Thymus (tissue), 11 donors: ENCODE data around the gene ATP10A. TPM values are rescaled to one million over a fixed set of nuclear protein-coding genes. Genes with fewer than 3 reads are reported as not detected.

Source experiments
- DNase-seq, 9 donors: peaks; one replicate each; pipeline ENCODE4 v3.0.0-alpha.2; 2013; ENCODE audit warnings: low spot score in 9 of 9, low read depth in 6 of 9, missing footprints in 1 of 9
- H3K27ac ChIP-seq, 2 donors: one replicate each; pipeline ENCODE4 v1.5.1; 2013; ENCODE audit warnings: control low read depth in 1 of 2, low read depth in 1 of 2, low read length in 1 of 2, mild to moderate bottlenecking in 1 of 2, moderate library complexity in 1 of 2
- H3K27me3 ChIP-seq, 2 donors: one replicate each; pipeline ENCODE4 v1.5.1; 2013; ENCODE audit warnings: low read length in 1 of 2; ENCODE audit not compliant: control insufficient read depth in 2 of 2, insufficient read depth in 1 of 2
- H3K36me3 ChIP-seq, 2 donors: one replicate each; pipeline ENCODE4 v1.5.1; 2013; ENCODE audit warnings: low read length in 1 of 2, mild to moderate bottlenecking in 1 of 2, moderate library complexity in 1 of 2; ENCODE audit not compliant: control insufficient read depth in 2 of 2, insufficient read depth in 2 of 2
- H3K4me1 ChIP-seq, 2 donors: one replicate each; pipeline ENCODE4 v1.5.1; 2013; ENCODE audit warnings: low read length in 2 of 2; ENCODE audit not compliant: control insufficient read depth in 2 of 2, insufficient read depth in 2 of 2
- H3K4me3 ChIP-seq, 2 donors: one replicate each; pipeline ENCODE4 v1.5.1; 2013; ENCODE audit warnings: low read length in 2 of 2, control low read depth in 1 of 2, mild to moderate bottlenecking in 1 of 2
- H3K9me3 ChIP-seq, 2 donors: one replicate each; pipeline ENCODE4 v1.5.1; 2013; ENCODE audit warnings: low read length in 1 of 2, mild to moderate bottlenecking in 1 of 2; ENCODE audit not compliant: control insufficient read depth in 2 of 2, insufficient read depth in 1 of 2
- WGBS: extraction: QIAGEN DNeasy Blood & Tissue Kit; methylation state at CpG from one replicate; pipeline ENCODE4 v1.1.7; 2013; 5-methylcytosine and 5-hydroxymethylcytosine counted together
- polyA plus RNA-seq: library from polyadenylated mRNA; stranded (reverse); fragments of 200-250 nt; gene quantifications from one replicate; pipeline ENCODE4 v1.2.3, GENCODE V29; 2013
- total RNA-seq: library from RNA; stranded (reverse); fragments of 120-200 nt; gene quantifications from one replicate; pipeline ENCODE4 v1.2.4, GENCODE V29; 2013
- donor health status: healthy.

ATP10A gene
- total and polyA plus RNA-seq, 2 donors, result 2.4 to 2.6 TPM

DNA sequence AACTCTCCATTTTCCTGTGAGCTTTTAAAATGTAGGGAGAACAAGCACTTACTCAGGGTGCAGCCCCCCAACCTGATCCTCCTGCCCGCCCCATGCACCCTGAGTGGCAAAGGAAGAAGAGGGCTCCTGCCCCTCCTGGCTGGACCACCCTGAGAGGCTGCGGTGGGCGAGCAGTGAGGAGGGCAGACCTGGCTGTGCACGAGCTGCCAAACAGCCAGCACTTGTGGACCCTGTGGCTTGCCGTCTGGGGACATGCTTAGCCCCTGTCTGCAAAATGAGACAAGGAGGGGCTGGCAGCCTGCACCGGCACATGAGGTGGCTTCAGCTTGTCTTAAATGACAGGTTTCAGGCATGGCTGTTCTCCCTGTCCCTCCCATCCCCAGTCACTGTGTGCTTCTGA is 18.6 kb downstream of the ATP10A start:
- 94% methylated on average over 6 of the region's 6 CpGs for WGBS
- Histone ChIP-seq H3K27me3 (no peaks in the 10 kb centered on the region), H3K9me3 (no peaks in the 10 kb centered on the region), H3K4me1 (peaks cover 0 to 20% of the 10 kb centered on the region in 2 donors), H3K27ac (no peak overlapping the region), H3K4me3 (no peak overlapping the region), H3K36me3 (no peaks in the 10 kb centered on the region)
- no peak for DNase-seq

DNA sequence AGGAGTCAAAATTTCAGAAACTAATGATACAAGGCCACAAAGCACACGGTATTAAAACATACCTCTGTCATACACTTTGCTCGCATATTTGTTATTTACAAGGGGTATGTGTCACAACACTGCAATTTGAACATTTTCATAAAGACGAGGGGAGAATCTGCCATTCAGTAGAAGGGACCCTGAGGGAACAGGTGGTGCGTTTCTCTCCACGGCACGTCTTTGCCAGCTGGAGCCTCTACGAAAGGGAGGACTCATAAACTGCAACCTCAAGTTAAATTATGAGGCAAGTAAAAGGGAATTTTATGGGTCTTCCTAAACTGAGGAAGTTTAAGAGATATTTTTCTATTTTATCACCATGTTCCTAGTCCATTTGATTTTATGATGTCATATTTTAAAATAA is 19.1 kb downstream of the ATP10A start:
- Histone ChIP-seq H3K36me3 (no peaks in the 10 kb centered on the region), H3K4me3 (no peak overlapping the region), H3K4me1 (peaks cover 0 to 20% of the 10 kb centered on the region in 2 donors), H3K9me3 (no peaks in the 10 kb centered on the region), H3K27me3 (no peaks in the 10 kb centered on the region), H3K27ac (no peak overlapping the region)
- 96% methylated on average over 7 of the region's 7 CpGs for WGBS
- DNase-seq, result no peak

DNA sequence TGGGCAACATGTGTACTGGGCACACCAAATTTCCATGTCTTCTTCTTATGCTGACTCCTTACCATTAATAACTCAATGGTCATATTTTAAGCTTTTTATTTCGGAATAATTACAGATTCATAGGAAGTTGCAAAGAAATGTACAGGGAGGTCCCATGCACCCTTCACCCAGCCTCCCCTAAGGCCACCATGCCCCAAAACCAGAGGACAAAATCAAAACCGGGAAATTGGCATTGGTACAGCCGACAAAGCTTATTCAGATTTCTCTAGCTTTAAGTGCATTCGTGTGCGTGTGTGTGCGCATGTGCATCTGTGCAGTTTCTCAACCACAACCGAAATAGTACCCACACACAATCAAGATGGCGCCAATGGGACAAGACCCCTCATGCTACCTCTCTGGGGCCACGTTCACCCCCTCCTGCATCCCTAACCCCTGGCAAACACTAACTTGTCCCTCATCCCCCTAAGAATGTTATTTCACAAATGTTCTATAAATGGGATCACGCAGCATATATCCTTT is 23.4 kb downstream of the ATP10A start:
- 93% methylated on average over 10 of the region's 10 CpGs for WGBS
- H3K36me3 ChIP-seq, result no peaks in the 10 kb centered on the region
- H3K9me3 ChIP-seq, result no peaks in the 10 kb centered on the region
- DNase-seq, result no peak
- peaks cover 0 to 4% of the 10 kb centered on the region in 2 donors for H3K4me1 ChIP-seq
- H3K4me3 ChIP-seq, result no peak overlapping the region
- no peaks in the 10 kb centered on the region for H3K27me3 ChIP-seq
- H3K27ac ChIP-seq, result no peak overlapping the region

DNA sequence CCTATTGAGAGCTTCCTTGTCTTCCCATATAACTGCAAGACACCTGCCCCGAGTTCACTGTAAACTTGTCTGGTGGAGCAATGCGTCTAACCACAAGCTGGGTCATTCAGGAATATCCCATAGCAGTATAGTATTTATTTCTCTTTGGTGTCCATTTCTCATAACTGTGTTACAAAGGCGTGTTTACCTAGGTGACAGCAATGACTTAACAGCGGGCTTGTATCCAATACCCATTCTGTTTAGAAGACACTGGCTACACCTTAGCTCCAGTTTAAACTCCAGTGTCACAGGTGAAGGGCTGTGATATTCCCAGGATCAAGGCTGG is 24.3 kb downstream of the ATP10A start:
- Histone ChIP-seq H3K36me3 (no peaks in the 10 kb centered on the region), H3K9me3 (no peaks in the 10 kb centered on the region), H3K4me3 (no peak overlapping the region), H3K27ac (no peak overlapping the region), H3K4me1 (peaks cover 0 to 4% of the 10 kb centered on the region in 2 donors), H3K27me3 (no peaks in the 10 kb centered on the region)
- WGBS, result 53% methylated on average over 4 of the region's 4 CpGs
- no peak for DNase-seq

DNA sequence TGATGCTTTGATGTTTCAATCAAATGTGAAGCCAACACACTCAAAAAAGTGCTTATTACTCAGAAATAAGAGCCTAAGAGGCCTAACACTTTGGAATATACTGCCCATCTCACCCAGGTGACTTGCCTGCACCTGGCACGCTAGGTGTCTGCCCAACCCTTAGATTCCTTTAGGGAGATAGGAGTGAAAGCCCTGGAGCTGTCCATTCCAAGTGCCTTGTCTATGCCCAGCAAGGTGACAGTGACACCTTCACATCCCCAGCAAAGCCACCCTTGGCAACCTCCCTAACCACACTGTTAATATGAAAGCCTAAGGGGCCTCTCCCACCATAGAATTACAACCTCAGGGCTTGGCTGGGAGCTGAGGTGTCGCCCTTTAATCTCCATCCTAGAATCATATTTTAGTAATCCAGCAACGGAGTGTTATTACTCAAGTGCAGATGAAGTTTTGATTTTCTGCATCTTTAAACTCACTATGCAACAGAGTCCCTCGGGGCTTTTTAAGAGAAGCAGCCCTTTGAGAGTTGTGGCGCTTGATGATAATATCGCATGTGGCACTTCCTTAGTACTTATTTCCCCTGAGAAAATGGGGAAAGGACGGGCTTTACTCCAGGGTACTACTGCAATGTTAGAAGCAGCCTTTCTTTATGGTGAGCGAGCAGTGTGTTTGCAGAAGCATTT is 24.8 kb downstream of the ATP10A start:
- no peaks in the 10 kb centered on the region for H3K36me3 ChIP-seq
- H3K9me3 ChIP-seq, result no peaks in the 10 kb centered on the region
- H3K27me3 ChIP-seq, result no peaks in the 10 kb centered on the region
- no peak for DNase-seq
- H3K27ac ChIP-seq, result no peak overlapping the region
- 46% methylated on average over 8 of the region's 8 CpGs for WGBS
- H3K4me1 ChIP-seq, result peaks cover 0 to 4% of the 10 kb centered on the region in 2 donors
- no peak overlapping the region for H3K4me3 ChIP-seq

DNA sequence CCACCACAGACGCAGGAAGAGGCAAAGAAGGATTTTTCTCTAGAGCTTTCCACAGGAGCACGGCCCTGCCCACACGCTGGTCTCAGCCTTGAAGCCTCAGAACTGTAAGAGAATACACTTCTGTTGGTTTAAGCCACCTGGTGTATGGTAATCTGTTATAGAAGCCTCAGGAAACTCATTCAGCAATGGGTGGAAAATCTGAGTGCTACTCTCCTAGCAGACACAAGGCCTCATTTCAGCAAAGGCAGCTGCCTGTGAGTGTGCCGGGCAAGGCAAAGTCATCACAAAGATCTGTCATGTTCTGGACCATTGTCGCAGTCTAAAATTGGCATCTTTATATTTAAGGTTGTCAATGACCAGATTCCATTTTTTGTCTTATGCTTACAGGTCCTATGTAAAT is 31.0 kb downstream of the ATP10A start:
- DNase-seq, result peak in 1 of 9 donors; percentile 43
- Histone ChIP-seq H3K36me3 (no peaks in the 10 kb centered on the region), H3K9me3 (no peaks in the 10 kb centered on the region), H3K27me3 (no peaks in the 10 kb centered on the region), H3K27ac (no peak overlapping the region), H3K4me1 (no peaks in the 10 kb centered on the region), H3K4me3 (no peak overlapping the region)
- 82% methylated on average over 5 of the region's 5 CpGs for WGBS

DNA sequence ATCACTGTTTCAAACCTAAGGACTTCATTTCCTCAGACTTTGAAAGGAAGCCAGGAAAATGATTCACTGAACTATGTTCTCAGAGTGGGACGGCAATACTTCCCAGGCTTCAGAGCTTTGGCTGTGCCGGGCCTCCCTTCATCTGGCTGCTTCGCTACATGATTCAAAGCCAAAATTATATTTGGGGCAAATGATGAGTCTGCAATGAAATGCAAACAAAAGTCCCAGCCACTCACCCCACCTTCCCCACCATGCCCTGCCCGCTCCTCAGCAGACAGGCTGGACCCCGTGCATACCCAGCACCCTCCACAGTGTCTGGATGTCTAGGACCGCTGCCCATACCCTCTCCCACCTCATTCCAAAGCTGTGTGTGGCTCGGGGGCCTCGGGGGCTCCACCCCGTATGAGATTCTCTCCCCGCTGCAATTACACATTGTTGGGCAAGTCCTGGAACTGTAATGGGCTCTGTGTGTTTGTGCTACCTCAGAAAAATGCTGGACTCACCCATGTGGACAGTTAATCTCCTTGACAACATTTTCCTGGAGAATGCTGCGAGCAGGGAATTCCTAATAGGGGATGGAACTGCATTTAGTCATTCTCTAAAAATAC is 32.2 kb downstream of the ATP10A start:
- Histone ChIP-seq H3K27ac (no peak overlapping the region), H3K4me1 (no peaks in the 10 kb centered on the region), H3K9me3 (no peaks in the 10 kb centered on the region), H3K36me3 (no peaks in the 10 kb centered on the region), H3K27me3 (no peaks in the 10 kb centered on the region), H3K4me3 (no peak overlapping the region)
- no peak for DNase-seq
- 84% methylated on average over 11 of the region's 11 CpGs for WGBS

DNA sequence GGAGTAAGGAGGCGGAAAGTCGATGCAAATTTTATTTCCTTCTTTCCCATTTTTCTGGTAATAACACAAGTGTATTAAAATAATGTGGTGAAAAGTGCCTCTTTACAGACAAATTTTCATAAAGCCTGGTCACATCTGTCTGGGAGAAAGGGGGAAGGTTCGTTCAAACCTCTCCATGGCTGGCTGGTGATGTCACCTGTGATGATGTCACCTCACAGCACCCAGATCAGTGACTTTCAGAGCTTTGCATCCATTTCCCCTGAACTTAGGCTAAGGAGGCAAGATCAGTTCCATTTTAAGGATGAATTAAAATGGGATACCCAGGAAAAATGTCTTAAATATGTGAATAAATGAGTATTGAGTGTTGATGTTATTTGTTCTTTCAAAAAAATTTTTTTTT is 34.1 kb downstream of the ATP10A start:
- no peaks in the 10 kb centered on the region for H3K9me3 ChIP-seq
- H3K27ac ChIP-seq, result no peak overlapping the region
- DNase-seq, result no peak
- WGBS, result 93% methylated on average over 3 of the region's 3 CpGs
- H3K27me3 ChIP-seq, result no peaks in the 10 kb centered on the region
- H3K4me3 ChIP-seq, result no peak overlapping the region
- no peaks in the 10 kb centered on the region for H3K4me1 ChIP-seq
- H3K36me3 ChIP-seq, result no peaks in the 10 kb centered on the region

DNA sequence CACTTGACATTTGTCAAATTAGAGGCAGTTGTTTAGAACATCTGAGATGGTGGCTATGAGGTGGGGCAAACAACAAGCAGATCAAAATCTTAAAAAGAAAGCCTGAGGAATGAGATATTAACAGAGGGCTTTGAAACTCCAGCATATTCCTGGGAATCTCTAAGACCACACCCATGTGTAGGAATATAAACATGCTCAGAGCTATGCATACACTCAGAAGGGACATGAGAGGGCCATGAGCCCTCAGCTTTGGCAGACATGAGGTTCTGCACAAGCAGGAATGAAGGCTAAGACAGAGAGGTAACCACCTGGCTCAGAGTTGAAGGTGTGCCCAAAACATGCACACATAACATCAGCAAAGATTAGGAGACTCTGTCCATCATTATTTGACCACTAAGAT is 37.9 kb downstream of the ATP10A start:
- Histone ChIP-seq H3K4me3 (no peak overlapping the region), H3K4me1 (no peaks in the 10 kb centered on the region), H3K27me3 (no peaks in the 10 kb centered on the region), H3K36me3 (no peaks in the 10 kb centered on the region), H3K9me3 (no peaks in the 10 kb centered on the region), H3K27ac (no peak overlapping the region)
- no peak for DNase-seq
